NCI-H1930 (cell line): ENCODE results near the gene OSBP.
A peak's percentile ranks its signal among the peaks of the same experiment; 100 is the strongest.

Source experiments
- DNase-seq, 2 experiments: peaks; one replicate each; lab custom pipeline; 2025; lab: John Stamatoyannopoulos, UW

The OSBP gene

DNA sequence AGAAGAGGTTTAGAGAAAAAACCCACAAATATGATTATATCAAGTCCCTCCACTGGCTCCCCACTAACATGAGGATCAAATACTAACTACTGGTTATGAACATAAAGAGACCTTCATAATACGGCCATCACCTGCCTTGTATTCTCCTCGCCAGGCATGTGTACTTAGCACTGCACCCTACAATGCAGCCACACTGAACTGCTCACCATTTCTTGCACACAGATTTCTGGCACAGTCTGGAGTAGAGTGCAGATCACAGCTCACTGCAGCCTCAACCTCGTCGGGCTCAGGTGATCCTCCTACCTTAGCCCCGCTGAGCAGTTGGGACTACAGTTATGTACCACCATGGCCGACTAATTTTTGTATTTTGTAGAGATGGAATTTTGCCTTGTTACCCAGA, 13.1 kb downstream of the OSBP start:
- no peak for DNase-seq

- DNase-seq: no peak
Observed at GRCh38 chr11:59601788-59602187, 13.8 kb downstream of the OSBP start.

- no peak for DNase-seq
Observed at GRCh38 chr11:59600636-59601035, 14.9 kb downstream of the OSBP start.

- DNase-seq: no peak
Observed at GRCh38 chr11:59600234-59600633, 15.3 kb downstream of the OSBP start.

GRCh38 chr11:59598961-59599360, 16.6 kb downstream of the OSBP start:
- DNase-seq: no peak

DNA sequence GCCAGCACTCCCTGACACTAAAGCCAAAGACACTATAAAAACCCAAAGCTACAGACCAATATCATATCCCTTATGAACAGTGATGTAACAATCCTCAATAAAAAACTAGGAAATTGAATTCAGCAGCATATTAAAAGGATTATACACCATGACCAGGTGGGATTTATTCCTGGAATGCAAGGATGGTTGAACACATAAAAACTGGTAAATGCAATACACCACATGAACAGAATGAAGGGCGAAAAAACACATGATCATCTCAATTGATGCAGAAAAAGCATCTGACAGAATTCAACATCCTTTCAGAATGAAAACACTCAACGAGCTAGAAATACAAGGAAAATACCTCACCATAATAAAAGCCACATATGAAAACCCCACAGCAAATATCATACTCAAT, 31.3 kb downstream of the OSBP start:
- no peak for DNase-seq

DNA sequence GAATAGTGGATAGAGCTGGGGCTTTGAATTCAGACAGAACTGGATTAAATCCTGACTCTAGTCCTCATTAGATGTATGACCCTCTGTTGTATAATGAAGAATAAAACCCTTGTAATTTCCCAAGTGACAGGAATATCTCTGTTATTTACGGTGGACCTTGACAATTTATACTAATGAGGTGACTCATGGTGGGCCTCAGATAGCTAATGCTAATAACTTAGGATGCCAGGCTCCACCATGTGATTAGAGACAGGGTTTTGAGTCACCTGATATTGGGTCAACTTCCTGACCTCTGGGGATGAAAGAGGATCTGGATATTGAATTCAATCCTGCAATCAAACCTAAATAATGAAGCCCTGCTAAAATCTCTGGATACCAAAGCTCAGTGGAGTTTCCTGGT, 33.6 kb downstream of the OSBP start:
- DNase-seq: no peak

DNA sequence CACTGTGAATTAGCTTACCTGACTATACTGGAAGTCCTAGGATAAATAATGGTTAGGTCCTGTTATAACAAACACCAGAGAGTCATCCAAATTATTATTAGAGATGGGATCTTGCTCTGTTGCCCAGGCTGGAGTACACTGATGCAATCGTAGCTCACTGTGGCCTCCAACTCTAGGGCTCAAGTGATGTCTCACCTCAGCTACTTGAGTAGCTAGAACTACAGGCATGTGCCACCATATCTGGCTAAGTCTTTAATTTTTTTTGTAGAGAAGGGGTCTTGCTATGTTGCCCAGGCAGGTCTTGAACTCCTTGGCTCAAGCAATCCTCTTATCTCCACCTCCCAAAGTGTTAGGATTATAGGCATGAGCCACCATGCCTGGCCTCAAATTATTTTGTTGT, 37.2 kb downstream of the OSBP start:
- no peak for DNase-seq

- no peak for DNase-seq
Observed at GRCh38 chr11:59575505-59575904, 40.1 kb downstream of the OSBP start.

GRCh38 chr11:59574932-59575502, 40.6 kb downstream of the OSBP start:
- DNase-seq: no peak

DNA sequence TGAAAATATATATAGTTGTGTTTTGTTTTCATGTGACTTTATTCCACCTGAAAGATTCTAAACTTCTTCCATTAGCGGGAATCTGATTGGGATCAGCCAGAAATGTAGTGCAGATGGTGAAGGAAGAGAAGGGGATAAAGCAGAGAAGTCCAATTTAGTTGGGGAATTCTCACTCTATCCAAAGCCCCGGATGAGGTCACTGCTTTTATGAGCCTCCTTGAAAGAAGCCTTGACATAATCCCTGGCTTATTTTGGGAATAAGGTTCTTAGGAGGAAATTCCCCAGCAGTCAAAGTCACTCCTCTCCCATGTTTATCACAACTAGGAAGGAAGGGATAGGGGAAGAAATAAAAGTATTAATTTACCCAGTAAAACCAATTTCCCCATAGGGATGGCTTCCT, 41.1 kb downstream of the OSBP start:
- DNase-seq: no peak

- no peak for DNase-seq
Observed at GRCh38 chr11:59573216-59573615, 42.4 kb downstream of the OSBP start.

DNA sequence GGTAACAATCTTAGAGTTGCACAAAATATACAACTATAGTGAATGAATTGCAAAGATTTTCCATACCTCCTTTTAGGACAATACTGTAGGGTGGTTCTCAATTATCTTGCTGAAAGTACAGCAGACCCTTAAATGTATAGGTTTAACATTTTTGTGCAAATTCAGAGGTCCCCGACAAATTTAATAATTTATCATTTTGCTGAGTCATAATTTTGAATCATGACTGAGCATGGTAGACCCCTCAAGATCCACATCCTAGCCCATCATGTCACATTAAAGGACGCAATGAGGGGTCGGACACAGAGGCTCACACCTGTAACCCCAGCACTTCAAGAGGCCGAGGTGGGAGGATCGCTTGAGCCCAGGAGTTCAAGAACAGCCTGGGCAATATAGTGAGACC, 43.5 kb downstream of the OSBP start:
- DNase-seq: no peak

DNA sequence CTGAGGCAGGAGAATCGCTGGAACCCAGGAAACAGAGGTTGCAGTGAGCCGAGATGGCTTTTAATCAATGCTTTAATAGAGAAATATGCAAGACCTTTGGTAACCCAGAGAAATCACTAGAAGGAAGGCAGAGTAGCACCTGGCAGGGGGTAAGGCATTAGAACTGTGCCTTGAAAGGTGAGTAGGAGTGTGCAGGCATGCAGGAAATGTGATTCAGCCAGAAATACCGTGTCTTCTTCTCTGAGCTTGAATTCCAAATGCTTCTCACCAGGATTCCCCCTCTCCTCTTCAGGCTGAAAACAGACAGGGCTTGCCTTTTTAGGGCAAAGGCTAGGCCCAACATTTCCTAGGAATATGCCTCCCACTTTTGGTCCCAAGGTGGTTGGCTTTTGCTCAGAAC, 53.3 kb downstream of the OSBP start:
- DNase-seq: no peak

- peak; percentile 53 to 68 for DNase-seq
Observed at GRCh38 chr11:59560702-59561473, 54.7 kb downstream of the OSBP start.

DNA sequence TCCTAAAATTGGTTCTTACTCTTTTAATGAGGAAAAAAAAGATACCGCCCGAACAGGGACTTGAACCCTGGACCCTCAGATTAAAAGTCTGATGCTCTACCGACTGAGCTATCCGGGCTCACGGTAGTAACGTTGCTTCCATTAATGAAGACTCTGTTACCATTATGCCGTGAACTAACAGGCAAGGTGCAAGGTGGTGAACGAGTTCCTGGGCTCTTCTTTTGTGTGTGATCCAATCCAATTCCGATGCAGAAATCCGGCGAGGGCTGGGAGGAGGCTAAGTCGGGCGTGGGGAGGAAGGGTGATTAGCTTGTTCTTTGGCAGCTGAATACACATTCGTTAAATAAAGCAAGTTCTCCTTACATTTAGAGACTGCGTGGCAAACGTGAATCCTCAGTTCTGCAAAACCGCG, 55.3 kb downstream of the OSBP start:
- DNase-seq: peak; percentile 47 to 70

- DNase-seq: no peak
Observed at GRCh38 chr11:59559886-59560285, 55.7 kb downstream of the OSBP start.

GRCh38 chr11:59558270-59558643, 57.3 kb downstream of the OSBP start:
- DNase-seq: no peak

DNA sequence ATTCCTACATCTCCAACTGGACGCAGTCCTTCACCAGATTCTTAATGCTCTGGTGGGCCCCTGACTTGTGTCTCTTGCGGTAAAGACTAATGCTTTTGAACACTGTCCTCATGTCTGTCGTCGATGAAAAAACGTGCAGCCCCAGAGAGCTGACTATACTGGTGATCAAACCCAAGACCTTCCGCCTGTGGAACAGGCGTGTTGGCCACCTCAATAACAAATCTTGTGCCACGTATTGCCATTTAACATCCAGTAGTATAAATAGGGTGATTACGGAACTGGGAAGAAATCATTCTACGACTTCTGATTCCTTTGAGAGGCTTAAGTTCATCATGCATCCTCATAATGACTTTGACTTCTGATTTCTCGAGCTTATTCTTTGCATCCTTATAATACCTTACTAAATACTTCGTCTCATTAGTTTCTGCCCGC, 58.6 kb downstream of the OSBP start:
- DNase-seq: peak; percentile 30 to 37

DNA sequence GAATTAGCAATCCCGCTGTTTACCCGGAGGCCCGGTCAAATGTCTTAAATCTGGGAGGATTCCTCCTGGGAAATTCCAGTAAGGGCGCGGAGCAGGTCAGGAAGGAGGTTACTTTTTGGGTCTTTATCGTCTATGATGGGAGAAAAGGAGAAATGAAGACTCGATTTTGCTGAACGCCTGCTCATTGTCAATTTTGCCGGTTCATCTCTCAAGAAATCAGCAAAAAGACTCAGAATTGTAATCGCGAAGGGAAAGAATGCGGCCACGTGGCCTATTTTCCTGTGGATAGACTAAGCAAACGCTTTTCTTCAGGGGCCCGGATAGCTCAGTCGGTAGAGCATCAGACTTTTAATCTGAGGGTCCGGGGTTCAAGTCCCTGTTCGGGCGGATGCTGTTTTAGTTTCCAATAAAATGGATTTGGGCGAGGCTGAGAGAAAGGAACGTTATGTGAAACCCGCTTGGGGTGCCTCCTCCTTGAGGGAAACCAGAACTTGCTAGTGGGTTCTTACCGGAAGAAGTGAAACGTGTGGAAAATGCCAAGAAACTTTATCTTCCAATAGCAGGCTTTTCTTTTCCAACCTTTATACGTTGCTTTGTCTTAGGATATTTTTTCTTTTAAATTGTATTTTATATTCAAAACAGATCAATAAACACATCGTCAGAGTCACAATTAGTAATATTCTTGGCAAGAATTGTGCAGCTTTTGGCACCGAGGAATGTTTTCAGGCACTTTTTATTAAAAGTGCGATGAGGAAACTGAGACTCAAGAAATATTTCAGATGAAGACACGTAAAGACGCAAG, 59.3 kb downstream of the OSBP start:
- peak; percentile 45 to 56 for DNase-seq

DNA sequence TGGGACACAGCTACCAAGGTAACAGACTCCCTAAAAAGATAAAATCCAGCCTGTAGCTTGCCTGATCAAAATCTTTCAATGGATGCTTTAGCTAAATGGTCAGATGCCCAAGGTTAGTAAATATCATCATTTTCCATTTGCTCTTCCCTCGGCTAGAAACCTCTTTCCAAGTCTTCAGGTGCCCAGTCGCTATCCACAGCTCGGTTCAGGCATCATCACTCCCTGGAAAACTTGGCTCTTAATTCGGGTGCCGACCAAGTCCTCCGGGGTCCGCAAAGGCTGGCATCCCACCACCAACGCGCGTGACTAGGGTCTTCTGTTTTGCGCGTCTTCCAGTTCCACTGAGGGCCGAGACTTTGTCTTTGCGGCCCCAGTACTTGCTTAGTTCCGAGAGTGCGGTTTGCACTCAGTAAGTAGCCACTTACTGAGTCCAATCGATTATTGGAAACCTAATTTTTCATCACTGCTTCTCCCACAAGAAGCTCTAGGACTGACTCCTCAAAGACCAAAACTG, 59.9 kb downstream of the OSBP start:
- DNase-seq: no peak

- DNase-seq: no peak
Observed at GRCh38 chr11:59553323-59553722, 62.3 kb downstream of the OSBP start.

DNA sequence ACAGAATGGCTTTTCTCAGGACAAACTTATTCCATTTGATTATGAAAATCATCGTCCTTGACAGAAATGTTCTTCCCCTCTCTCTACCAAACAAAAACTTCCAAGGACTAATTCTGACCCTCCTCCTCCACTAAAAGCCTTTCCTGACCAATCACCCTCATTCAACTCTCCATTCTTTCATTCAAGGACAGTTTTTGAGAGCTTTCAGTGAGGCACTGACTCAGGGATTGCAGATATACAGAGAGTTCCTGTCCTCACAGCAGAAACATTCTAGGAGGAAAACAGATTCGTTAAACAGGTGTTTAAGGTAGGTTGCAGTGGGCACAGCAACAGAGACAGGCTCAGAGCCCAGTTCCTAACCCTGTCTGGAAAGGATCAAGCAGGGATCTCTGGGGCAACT, 62.7 kb downstream of the OSBP start:
- DNase-seq: no peak
